Upper lobe of left lung (tissue), 6 donors: ENCODE measurements around the gene CNTNAP2. TPM values are rescaled to one million over a fixed set of nuclear protein-coding genes. Genes with fewer than 3 reads are reported as not detected.

Experiments
- ATAC-seq, 2 donors: fragments of 200-7000 bp; cut with Tn5 transposase; one replicate each; pipeline ENCODE4 v1.9.1; 2022; ENCODE audit warnings: mild to moderate bottlenecking in 2 of 2, moderate library complexity in 2 of 2; ENCODE audit not compliant: low FRiP score in 2 of 2
- DNase-seq, 2 donors: peaks; one replicate each; pipeline ENCODE4 v3.0.0-alpha.2; 2019 to 2020
- H3K27ac ChIP-seq, 4 donors: fragments of 200-600 bp; sonication (generic); one replicate each; pipeline ENCODE4 v1.5.1; 2016 to 2019
- H3K27me3 ChIP-seq, 4 donors: fragments of 200-600 bp; sonication (generic); one replicate each; pipeline ENCODE4 v1.5.1; 2017 to 2019
- H3K36me3 ChIP-seq, 4 donors: fragments of 200-600 bp; sonication (generic); one replicate each; pipeline ENCODE4 v1.5.1; 2016 to 2019
- H3K4me1 ChIP-seq, 4 donors: fragments of 200-600 bp; sonication (generic); one replicate each; pipeline ENCODE4 v1.5.1; 2018 to 2019
- H3K4me3 ChIP-seq, 4 donors: fragments of 200-600 bp; sonication (generic); one replicate each; pipeline ENCODE4 v1.5.1; 2017 to 2019; ENCODE audit warnings: mild to moderate bottlenecking in 2 of 4, moderate library complexity in 1 of 4
- H3K9me3 ChIP-seq, 4 donors: fragments of 200-600 bp; sonication (generic); one replicate each; pipeline ENCODE4 v1.5.1; 2018 to 2019
- EP300 ChIP-seq, 4 donors: sonication (generic); formaldehyde crosslinking; IDR thresholded peaks; one replicate each; pipeline ENCODE4 v1.5.1; 2017; ENCODE audit warnings: antibody characterized with exemption in 4 of 4, control low read depth in 2 of 4
- POLR2A ChIP-seq, 4 donors: fragments of 450-650 bp; IDR thresholded peaks; one replicate each; pipeline ENCODE4 v1.5.1; 2016 to 2017; ENCODE audit warnings: antibody characterized with exemption in 4 of 4, mild to moderate bottlenecking in 2 of 4
- POLR2AphosphoS5 ChIP-seq, 2 donors: sonication (generic); formaldehyde crosslinking; IDR thresholded peaks; one replicate each; pipeline ENCODE4 v1.5.1; 2017; ENCODE audit warnings: antibody characterized with exemption in 2 of 2
- WGBS, 2 donors: methylation state at CpG; one replicate each; pipeline ENCODE4 v1.1.5; 2017 to 2018; 5-methylcytosine and 5-hydroxymethylcytosine counted together
- total RNA-seq, 6 donors: library from RNA; depleted of rRNA in 4 of 6; stranded (reverse); fragments of >200 nt in 4 of 6; gene quantifications; one replicate each; pipeline versions ENCODE4 v1.1.0 to v1.2.1, GENCODE V29; 2016 to 2021
- TF ChIP-seq, protein P1 (sequence below), 6 experiments: fragments of 450-650 bp in 4 of 6; fragments of 200-600 bp in 2 of 6; sonication (generic) in 2 of 6; IDR thresholded peaks; one replicate each; pipeline ENCODE4 v1.5.1; 2016 to 2019; ENCODE audit warnings: antibody characterized with exemption in 6 of 6
- donor health status: DM: no; HTN: no; CAD: no; lungs with moderate emphysema.
- donor health status: DM: no; HTN: yes; CAD: no; lungs with severe emphysema.

Gene CNTNAP2
- total RNA-seq, 6 donors from 2014 or later, result 0.06 to 1.0 (median 0.37) TPM

DNA sequence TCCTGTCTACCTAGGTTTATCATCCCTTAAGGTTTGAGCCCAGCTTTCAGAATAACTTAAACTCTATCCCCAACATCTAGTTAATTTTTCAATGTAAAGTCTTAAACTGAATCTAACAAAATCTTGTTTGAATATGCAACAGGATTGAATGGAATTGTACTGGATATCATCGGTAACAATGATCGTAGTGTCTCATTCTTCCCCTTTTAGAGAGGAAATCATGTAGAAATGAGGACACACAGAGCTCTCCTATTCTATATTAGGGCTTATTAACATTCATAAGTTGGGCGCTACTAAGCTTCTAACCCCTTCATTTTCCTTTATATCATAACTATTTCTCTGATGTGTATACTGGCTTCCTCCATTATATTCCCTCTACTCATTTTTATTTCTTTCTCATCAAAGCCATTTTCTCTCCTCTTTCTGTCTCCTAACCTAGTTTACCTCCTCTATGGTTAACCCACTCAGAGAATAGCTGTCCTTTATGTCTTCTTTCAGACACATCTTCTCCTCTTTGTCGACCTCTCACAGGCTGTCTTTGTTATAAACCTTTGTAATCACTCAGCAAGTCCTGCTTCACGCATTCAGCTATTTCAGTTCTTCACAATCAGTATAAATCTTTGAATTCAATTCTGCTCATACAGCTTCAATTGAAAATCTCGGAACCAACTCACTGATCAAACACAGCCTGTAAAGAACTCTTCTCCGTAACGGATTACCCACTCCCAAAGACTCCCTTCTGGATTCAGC is 1455.0 kb downstream of the CNTNAP2 start:
- H3K4me1 ChIP-seq, result no peaks in the 10 kb centered on the region
- TF ChIP-seq EP300 (IDR thresholded peaks at IDR 0.05) (no peak), POLR2AphosphoS5 (IDR thresholded peaks at IDR 0.05) (no peak), POLR2A (IDR thresholded peaks at IDR 0.05) (no peak)
- TF ChIP-seq, protein P1, sequence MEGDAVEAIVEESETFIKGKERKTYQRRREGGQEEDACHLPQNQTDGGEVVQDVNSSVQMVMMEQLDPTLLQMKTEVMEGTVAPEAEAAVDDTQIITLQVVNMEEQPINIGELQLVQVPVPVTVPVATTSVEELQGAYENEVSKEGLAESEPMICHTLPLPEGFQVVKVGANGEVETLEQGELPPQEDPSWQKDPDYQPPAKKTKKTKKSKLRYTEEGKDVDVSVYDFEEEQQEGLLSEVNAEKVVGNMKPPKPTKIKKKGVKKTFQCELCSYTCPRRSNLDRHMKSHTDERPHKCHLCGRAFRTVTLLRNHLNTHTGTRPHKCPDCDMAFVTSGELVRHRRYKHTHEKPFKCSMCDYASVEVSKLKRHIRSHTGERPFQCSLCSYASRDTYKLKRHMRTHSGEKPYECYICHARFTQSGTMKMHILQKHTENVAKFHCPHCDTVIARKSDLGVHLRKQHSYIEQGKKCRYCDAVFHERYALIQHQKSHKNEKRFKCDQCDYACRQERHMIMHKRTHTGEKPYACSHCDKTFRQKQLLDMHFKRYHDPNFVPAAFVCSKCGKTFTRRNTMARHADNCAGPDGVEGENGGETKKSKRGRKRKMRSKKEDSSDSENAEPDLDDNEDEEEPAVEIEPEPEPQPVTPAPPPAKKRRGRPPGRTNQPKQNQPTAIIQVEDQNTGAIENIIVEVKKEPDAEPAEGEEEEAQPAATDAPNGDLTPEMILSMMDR (IDR thresholded peaks at IDR 0.05), result no peak
- no peak overlapping the region for H3K27ac ChIP-seq
- DNase-seq, result no peak
- ATAC-seq, result no peak
- 79 to 90% methylated on average over 8 of the region's 8 CpGs for WGBS, 2 donors
- no peaks in the 10 kb centered on the region for H3K27me3 ChIP-seq
- H3K9me3 ChIP-seq, result no peaks in the 10 kb centered on the region
- no peaks in the 10 kb centered on the region for H3K36me3 ChIP-seq
- H3K4me3 ChIP-seq, result no peak overlapping the region

DNA sequence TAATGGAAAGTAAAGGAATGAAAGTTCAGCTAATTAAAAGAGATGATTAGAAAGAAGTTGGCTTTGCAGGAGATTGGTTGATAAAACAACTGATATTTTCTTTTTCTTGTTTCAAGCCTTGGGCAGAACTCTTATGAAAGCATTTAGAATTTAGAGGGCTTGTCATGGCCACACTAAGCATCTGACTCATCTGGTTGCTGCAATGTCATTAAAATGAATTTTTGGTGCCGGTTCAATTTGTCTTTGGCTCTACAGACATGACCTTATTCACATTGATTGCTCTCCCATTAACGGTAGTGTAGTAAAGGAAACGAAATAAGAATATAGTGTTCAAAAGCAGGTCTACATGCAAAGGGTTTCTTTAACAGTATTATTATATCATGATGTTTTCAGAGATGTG is 1461.6 kb downstream of the CNTNAP2 start:
- no peak for TF ChIP-seq POLR2AphosphoS5 (IDR thresholded peaks at IDR 0.05)
- TF ChIP-seq, protein P1 (IDR thresholded peaks at IDR 0.05), result no peak
- TF ChIP-seq EP300 (IDR thresholded peaks at IDR 0.05), result no peak
- TF ChIP-seq POLR2A (IDR thresholded peaks at IDR 0.05), result no peak

DNA sequence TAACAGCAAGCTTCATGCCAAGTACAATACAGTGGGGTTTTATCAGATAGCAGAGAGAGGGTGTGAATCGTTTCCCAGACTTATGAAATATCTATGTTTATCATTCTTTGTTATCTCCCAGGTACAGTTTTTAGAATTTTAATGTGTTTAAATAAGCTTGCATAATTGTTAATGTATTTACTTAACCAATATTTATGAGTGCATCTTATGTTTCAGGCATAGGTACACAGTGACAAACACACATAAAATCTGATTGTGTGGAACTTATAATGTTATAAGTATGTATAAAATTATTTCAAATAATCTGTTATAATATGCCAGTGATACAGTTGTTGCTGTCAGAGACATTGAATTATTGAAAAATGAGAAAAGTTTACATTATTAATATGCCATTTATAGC is 1462.5 kb downstream of the CNTNAP2 start:
- TF ChIP-seq POLR2A (IDR thresholded peaks at IDR 0.05) (no peak), POLR2AphosphoS5 (IDR thresholded peaks at IDR 0.05) (no peak), EP300 (IDR thresholded peaks at IDR 0.05) (no peak)
- TF ChIP-seq, protein P1 (IDR thresholded peaks at IDR 0.05), result no peak
- Histone ChIP-seq H3K4me1 (no peaks in the 10 kb centered on the region), H3K4me3 (no peak overlapping the region), H3K27me3 (no peaks in the 10 kb centered on the region), H3K9me3 (no peaks in the 10 kb centered on the region), H3K27ac (no peak overlapping the region), H3K36me3 (no peaks in the 10 kb centered on the region)
- 46 to 51% methylated on average over 1 of the region's 1 CpG for WGBS, 2 donors
- DNase-seq (no peak), ATAC-seq (no peak)

More for the DNA sequence above, 1461.6 kb downstream of the CNTNAP2 start:
- Histone ChIP-seq H3K9me3 (no peaks in the 10 kb centered on the region), H3K36me3 (no peaks in the 10 kb centered on the region), H3K27ac (no peak overlapping the region), H3K4me1 (no peaks in the 10 kb centered on the region), H3K4me3 (no peak overlapping the region), H3K27me3 (no peaks in the 10 kb centered on the region)
- no peak for ATAC-seq
- WGBS, 2 donors, result 87 to 92% methylated on average over 3 of the region's 3 CpGs
- DNase-seq, result no peak

DNA sequence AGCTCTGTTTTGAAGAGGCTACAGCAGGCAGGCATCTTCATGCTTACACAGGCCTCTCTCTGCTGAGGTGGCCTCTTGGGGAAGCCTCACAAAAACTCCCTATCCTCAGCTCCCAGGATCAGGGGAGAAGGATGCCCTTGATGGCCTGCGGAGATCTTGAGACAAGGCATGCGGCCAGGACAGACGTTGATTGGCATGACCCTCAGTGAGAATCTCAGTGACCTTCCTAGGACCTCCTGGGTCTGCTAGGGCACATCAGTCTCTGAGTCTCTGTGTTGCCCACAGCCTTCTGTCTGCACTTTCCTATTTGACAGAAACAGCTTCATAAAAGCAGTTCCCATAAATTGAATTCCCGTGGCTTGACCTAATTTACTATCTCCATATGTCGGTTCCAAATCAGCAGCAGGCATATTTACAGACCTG is 1468.2 kb downstream of the CNTNAP2 start:
- DNase-seq (no peak), ATAC-seq (no peak)
- TF ChIP-seq EP300 (IDR thresholded peaks at IDR 0.05) (no peak), POLR2A (IDR thresholded peaks at IDR 0.05) (no peak), POLR2AphosphoS5 (IDR thresholded peaks at IDR 0.05) (no peak)
- TF ChIP-seq, protein P1 (IDR thresholded peaks at IDR 0.05), result no peak
- Histone ChIP-seq H3K4me1 (no peaks in the 10 kb centered on the region), H3K36me3 (no peaks in the 10 kb centered on the region), H3K4me3 (no peak overlapping the region), H3K27ac (no peak overlapping the region), H3K9me3 (no peaks in the 10 kb centered on the region), H3K27me3 (no peaks in the 10 kb centered on the region)
- 53 to 63% methylated on average over 4 to 5 of the region's 5 CpGs for WGBS, 2 donors

DNA sequence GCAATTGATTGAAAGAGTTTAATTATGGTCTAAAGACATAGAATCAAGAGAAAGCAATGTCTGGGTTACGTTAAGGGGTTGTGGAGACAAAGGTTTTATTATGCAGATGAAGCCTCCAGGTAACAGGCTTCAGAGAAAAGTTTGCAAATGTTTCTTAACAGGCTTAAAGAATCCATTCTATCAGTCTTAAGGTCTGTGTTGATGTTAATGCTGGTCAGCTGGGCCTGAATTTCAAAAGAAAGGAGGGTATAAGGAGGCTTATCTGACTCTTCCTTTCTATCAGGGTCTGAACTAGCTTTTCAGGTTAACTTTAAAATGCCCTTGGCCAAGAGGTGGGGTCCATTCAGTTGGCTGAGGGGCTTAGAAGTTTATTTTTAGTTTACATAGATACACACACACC is 1469.5 kb downstream of the CNTNAP2 start:
- no peak for ATAC-seq

More for the DNA sequence above, 1469.5 kb downstream of the CNTNAP2 start:
- no peak for DNase-seq
- no peak for TF ChIP-seq POLR2A (IDR thresholded peaks at IDR 0.05)
- TF ChIP-seq, protein P1 (IDR thresholded peaks at IDR 0.05), result no peak
- TF ChIP-seq POLR2AphosphoS5 (IDR thresholded peaks at IDR 0.05), result no peak
- no peak for TF ChIP-seq EP300 (IDR thresholded peaks at IDR 0.05)
- H3K9me3 ChIP-seq, result no peaks in the 10 kb centered on the region
- no peaks in the 10 kb centered on the region for H3K4me1 ChIP-seq
- no peaks in the 10 kb centered on the region for H3K27me3 ChIP-seq
- no peaks in the 10 kb centered on the region for H3K36me3 ChIP-seq
- WGBS, 2 donors, result 0 to 49% methylated on average over 1 of the region's 1 CpG
- no peak overlapping the region for H3K4me3 ChIP-seq
- H3K27ac ChIP-seq, result no peak overlapping the region
